HT-29 (cell line): ENCODE data around the gene ACOT11. TPM values are rescaled to one million over a fixed set of nuclear protein-coding genes. Genes with fewer than 3 reads are reported as not detected.

Source experiments
- DNase-seq: peaks from one replicate; pipeline ENCODE4 v3.0.0-alpha.2; 2015; ENCODE audit warnings: low spot score
- total RNA-seq: library from RNA; depleted of rRNA; stranded (reverse); fragments of >200 nt; shearing (Covaris generic); gene quantifications from 2 replicates; pipeline ENCODE4 v1.2.3, GENCODE V29; 2014

The ACOT11 gene
- total RNA-seq, 1 experiment from 2014 or later: 24.4 TPM

- DNase-seq: no peak
Observed at GRCh38 chr1:54537611-54538010, 10.4 kb upstream of the ACOT11 start.

GRCh38 chr1:54538538-54538937, 9.5 kb upstream of the ACOT11 start:
- DNase-seq: no peak

GRCh38 chr1:54540582-54541295, 7.3 kb upstream of the ACOT11 start:
- DNase-seq: no peak

GRCh38 chr1:54542120-54542961, 5.7 kb upstream of the ACOT11 start:
- DNase-seq: peak; percentile 85

- DNase-seq: no peak
Observed at GRCh38 chr1:54542962-54543539, 5.0 kb upstream of the ACOT11 start.

- DNase-seq: no peak
Observed at GRCh38 chr1:54543729-54544496, 4.1 kb upstream of the ACOT11 start.

GRCh38 chr1:54545916-54546635, 2.0 kb upstream of the ACOT11 start:
- DNase-seq: no peak

DNA sequence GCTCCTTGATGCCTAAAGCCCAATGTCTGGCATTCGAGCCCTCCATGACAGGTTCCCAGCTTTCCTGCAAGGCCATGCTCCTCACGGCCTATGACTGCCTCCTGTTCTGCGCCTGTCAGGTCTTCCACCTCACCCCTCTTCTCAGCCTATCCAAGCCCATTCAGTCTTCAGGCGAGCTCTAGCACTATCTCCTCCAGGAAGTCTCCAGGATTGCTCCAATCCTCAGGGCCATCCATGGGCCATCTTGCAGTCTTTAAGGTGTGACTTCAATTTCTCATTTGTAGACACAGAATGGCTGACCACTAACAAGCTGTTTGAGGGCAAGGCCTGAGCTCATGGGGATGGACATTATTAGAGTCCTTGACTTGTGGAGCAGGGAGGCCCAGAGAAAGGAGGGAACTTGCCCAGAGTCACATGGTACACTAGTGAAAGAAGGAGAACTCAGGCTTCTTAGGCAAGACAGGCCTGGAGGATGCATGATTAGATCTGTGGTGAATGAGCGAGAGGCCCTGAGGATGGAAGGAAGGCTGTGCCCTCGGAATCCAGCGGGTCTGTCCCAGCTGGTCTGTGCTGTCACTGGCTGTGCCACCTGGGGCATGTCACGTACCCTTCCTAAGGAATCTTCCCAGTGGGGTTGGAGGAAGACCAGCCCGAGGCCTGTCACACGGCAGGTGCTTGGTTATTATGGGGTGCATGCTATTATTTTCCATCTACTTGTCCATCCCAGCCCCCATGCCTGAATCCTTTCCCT, 1.2 kb upstream of the ACOT11 start:
- no peak for DNase-seq

DNA sequence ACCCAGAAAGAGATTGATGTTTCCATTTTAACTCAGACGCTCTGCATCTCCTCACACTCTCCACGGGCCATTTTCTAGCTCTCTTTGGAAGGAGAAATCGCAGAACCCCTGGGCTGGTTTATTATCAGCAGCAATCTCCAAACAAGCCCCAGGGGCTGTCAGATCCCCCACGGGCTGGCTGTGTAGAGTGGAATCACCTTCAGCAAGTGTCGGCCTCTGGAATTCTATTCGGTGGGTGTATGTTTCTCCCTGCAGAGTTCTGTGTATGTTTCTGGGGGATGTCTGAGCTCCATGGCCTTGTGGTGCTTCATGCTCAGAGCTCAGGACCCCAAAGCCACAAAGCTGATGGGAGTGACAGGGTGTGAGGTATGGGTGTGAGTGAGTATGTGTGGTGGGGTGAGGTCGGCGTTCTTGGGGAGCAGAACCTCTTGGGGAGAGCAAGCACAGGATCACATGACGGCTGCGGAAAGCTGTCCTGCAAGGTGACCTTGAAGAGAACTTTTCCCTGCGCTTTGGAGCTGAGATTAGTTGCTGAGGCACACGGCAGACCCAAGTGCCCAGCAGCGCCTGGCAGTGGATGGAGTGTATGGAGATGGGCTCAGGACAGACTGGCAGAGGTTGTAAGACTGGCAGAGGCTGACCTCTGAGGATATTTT, 489 bp downstream of the ACOT11 start:
- DNase-seq: no peak

DNA sequence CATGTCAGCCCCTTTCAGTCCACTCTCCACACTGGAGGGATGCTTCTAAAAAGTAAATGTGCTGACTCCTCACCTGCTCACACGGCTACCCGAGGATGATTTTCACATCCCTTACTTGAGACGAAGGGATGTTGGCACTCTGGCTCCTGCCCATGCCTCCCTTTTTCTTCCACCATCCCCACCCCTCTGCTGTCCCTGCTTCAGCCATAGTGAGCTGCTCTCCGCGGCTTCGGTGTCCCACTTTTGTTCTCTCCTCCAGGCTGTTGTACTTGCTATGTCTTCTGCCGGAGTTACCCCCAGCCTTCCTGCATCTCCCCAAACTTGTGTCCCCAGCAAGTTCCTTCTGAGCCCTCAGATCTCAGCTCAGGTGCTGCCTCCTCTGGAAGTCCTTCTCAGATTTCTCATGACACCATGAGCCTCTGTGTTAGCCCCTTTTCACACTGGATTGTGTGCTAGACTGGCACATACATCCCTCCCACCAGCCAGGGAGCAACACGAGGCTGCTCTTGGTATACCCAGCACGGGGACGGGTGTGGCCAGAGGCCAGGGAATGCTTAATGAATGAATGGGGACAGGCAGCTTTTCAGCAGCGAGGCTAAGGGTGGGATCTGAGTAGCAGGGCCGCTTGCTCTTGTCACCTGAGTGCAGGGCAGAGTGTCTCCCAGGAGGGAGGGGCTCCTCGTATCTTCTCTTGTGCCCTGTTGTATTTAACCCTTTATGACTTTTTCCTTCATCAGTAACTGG, 1.3 kb downstream of the ACOT11 start:
- DNase-seq: no peak

DNA sequence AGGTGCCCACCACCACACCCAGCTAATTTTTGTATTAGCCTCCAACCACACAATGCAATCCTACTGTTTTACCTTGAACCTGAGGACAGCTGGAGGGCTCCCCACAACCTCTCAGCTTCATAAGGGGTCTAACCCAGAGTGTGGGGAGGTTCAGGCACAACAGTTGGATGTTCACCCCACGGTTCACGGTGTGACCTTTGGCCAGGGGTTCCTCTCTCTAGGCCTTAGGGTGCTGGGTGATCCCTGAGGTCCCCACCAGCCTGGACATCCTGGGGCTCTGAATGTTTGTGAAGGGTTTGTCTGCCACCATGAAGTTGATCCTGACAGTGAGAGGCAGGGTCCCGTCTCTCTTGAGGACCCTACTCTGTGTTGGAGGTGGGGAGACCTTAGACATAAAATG, 3.9 kb downstream of the ACOT11 start:
- no peak for DNase-seq

- DNase-seq: no peak
Observed at GRCh38 chr1:54553602-54554313, 5.7 kb downstream of the ACOT11 start.

- DNase-seq: no peak
Observed at GRCh38 chr1:54556110-54556509, 8.1 kb downstream of the ACOT11 start.

- DNase-seq: no peak
Observed at GRCh38 chr1:54557671-54558355, 9.8 kb downstream of the ACOT11 start.

GRCh38 chr1:54558434-54559030, 10.5 kb downstream of the ACOT11 start:
- no peak for DNase-seq

- DNase-seq: no peak
Observed at GRCh38 chr1:54559111-54559548, 11.1 kb downstream of the ACOT11 start.

DNA sequence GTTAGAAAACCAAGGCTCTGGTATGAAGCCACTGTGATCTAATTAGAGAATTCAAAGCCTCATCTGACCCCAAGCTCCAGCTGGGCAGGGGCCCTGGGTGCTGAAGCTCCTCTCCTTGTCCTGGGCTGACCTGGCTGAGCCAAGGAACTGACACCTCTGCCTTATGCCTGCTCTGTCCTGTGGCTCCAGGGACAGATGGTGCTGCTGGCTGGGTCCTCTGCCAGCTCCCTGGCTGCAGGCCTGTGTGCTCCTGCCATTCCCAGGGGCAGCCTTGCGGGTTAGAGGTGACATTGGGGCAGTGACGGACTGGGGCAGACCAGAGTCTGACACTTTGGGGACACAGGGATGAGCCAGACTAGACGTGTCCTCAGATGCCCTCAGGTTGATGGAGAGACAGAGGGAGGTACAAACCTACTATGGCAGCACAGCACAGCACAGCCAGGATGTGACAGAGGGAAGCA, 11.8 kb downstream of the ACOT11 start:
- no peak for DNase-seq
